Nasal cavity respiratory epithelium epithelial cell of viscerocranial mucosa (primary cell): ENCODE results near the gene PLA2R1. TPM values are rescaled to one million over a fixed set of nuclear protein-coding genes. Genes with fewer than 3 reads are reported as not detected.

Experiments
- total RNA-seq: library from RNA; depleted of rRNA; stranded (reverse); fragments of >200 nt; gene quantifications from 2 replicates; pipeline ENCODE4 v1.2.3, GENCODE V29; 2014

Gene PLA2R1
- total RNA-seq = 2.7 and 10.0 TPM in 2 replicates

GRCh38 chr2:160062292-160063005, at the start of gene PLA2R1:
TSS of gene PLA2R1 (minus strand) at chr2:160062615. CDS start at chr2:160062403, 212 bp downstream.

GRCh38 chr2:159904127-159904958, 158.1 kb downstream of the PLA2R1 start, which contains the start of gene LY75:
TSS of gene LY75 (minus strand) at chr2:159904756.

Other genes with a start within 250 kb of the PLA2R1 start
- gene LY75, start 157.9 kb downstream of the PLA2R1 start, total RNA-seq = 1.0 and 15.5 TPM in 2 replicates
- 25.6 and 414 TPM in 2 replicates for gene ITGB6, start 137.7 kb upstream of the PLA2R1 start, total RNA-seq